GM10847 (cell line): Measurements from ENCODE around the gene S1PR2.
A peak's percentile ranks its signal among the peaks of the same experiment; 100 is the strongest.

Experiments used
- POLR2A ChIP-seq: IDR thresholded peaks from 2 replicates; pipeline ENCODE4 v1.6.1; 2011; ENCODE audit not compliant: insufficient read length; ENCODE audit errors: extremely low read depth

S1PR2 gene

GRCh38 chr19:10211691-10212090 is 19.4 kb downstream of the S1PR2 start:
- TF ChIP-seq POLR2A: no peak

DNA sequence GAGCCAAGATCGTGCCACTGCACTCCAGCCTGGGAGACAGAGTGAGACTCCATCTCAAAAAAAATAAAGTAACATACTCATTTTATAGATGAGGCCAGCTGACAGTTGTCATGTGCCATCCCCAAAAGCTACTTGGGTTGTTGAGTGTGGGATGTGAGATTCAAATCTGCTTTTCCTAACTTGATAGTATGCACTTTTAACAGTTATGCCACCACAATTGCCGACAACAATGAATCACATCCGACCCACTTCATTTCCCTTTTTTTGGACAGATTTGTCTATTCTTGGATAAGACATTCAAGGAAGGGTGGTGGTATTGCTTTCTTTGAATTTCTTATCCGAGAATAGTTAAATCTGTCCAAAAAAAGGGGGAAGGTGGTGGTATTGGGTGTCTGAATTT is 20.1 kb downstream of the S1PR2 start:
- TF ChIP-seq POLR2A: no peak

DNA sequence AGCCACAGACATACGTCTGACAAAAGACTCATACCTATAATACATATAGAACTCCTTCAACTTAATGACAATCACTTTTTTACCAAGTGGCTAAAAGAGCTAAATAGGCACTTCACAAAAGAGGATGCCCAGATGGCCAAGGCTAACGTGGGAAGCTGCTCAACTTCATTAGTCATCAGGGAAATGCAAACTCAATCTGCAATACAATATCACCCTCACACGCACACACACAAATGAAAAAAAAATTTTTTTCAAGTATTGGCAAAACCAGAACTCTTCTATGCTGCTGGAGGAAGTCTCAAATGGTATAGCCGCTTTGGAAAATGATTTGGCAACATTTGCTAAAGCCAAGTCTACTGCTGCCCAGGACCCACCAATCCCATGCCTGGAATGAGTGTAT is 21.8 kb downstream of the S1PR2 start:
- TF ChIP-seq POLR2A: no peak

DNA sequence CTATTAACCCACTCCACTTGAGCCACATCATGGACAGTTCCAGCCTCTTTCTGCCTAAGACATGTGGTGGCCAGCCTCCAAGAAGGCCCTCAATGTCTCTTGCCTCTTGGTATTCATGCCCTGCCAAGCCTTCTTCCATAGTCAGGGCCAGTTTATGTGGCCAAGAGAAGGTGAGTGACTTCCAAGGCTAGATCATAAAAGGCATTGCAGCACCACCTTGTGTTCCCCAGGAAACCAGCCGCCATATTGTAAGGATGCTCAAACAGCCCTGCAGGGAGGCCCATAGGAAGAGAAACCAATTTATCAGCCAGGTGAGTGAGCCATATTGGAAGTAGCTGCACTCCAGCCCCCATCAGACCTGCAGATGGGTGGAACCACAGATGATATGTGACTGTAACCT is 24.1 kb downstream of the S1PR2 start:
- no peak for TF ChIP-seq POLR2A

- no peak for TF ChIP-seq POLR2A
Measured at GRCh38 chr19:10206226-10206885, 24.8 kb downstream of the S1PR2 start.

DNA sequence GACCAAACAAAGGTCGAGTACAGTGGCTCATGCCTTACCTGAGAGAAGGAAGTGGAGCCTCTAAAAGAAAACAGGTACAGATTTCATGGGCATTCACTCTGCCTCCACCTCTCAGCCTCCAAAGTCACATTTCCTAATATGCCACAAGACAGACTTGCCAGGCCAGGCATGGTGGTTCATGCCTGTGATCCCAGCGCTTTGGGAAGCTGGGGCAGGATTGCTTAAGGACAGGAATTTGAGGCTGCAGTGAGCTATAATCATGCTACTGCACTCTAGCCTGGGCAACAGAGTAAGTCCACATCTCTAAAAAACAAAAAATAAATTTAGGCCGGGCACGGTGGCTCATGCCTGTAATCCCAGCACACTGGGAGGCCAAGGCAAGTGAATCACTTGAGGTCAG is 25.5 kb downstream of the S1PR2 start:
- TF ChIP-seq POLR2A: no peak

DNA sequence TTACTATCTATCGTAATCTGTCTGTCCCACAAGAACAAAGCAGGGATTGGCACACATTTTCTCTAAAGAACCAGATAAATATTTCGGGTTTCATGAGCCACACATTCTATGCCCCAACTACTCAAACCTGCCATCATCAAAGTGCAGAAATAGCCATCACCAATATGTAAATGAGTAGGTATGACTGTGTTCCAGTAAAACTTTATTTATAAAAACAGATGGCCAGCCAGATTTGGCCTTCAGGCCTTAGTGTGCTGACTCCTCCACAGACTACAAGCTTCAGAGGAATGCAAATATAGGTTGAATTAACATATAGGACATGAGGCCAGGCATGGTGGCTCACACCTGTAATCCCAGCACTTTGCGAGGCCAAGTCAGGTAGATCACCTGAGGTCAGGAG is 27.4 kb downstream of the S1PR2 start:
- TF ChIP-seq POLR2A: no peak

DNA sequence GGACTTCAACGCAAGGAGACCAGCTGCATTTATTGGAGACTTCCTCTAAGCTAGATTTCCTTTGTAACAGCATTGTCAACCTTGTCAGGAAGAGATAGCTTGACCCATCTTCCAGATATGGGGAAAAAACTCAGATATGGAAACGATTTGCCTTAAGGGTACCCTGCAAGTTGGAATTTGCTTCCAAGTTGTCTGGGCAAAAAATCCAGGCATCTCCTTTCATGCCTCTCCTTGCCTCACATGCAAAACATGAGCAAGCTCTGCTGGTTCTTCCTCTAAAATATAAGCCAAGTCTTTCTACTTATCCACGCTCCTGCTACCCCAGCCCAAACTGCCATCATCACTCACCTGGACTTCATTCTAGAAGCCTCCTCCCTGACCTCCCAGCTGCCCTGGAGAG is 30.0 kb downstream of the S1PR2 start:
- no peak for TF ChIP-seq POLR2A

GRCh38 chr19:10195199-10195519 is 36.0 kb downstream of the S1PR2 start:
- no peak for TF ChIP-seq POLR2A

- peak; percentile 96 for TF ChIP-seq POLR2A
Measured at GRCh38 chr19:10194500-10195198, 36.5 kb downstream of the S1PR2 start, which contains the start of gene DNMT1. TSS of gene DNMT1 (minus strand) at chr19:10194953. CDS start at chr19:10194899, 54 bp downstream.

DNA sequence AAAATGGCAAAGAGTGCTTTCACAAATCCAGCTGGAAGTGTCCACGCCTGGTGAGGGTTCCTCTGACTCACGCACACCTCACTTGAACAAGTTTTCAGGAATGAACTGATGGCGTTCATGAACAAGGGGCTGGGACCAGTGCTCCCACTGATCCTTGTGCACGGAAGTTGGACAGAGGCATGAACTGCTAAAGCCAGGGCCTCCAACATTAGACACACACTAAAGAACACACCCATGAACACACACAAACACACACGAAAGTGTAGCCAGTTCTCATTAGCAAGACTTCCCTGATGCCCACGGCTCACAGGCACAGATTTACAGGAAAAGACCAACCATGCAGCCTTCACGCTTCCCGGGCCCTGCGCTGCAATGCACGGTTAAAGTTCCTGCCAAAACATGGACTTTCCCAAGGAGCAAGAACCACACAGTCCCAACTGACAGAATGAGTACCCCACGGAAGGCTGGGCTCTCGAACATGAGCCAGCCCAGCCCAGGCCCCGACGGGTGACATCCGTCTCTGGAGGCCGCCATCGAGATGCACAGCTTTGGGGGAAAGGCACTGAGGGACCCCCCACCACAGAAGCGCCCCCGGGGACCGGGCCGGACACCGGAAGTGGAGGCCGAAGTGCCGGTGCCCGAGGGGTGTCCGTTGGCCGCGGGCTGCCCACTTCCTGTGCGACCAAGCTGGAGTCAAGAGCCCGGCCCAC is 37.2 kb downstream of the S1PR2 start:
- TF ChIP-seq POLR2A: no peak

DNA sequence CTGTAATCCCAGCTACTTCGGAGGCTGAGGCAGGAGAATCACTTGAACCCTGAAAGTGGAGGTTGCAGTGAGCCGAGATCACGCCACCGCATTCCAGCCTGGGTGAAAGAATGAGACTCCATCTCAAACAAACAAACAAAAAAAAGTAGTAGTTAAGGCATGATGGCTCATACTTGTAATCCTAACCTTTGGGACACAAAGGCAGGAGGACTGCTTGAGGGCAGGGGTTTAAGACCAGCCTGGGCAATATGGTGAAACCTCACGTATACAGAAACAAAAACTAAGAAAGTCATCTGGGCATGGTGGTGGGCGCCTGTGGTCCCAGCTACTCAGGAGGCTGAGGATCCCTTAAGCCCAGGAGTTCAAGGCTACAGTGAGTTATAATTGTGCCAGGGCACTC is 38.2 kb downstream of the S1PR2 start:
- TF ChIP-seq POLR2A: no peak

DNA sequence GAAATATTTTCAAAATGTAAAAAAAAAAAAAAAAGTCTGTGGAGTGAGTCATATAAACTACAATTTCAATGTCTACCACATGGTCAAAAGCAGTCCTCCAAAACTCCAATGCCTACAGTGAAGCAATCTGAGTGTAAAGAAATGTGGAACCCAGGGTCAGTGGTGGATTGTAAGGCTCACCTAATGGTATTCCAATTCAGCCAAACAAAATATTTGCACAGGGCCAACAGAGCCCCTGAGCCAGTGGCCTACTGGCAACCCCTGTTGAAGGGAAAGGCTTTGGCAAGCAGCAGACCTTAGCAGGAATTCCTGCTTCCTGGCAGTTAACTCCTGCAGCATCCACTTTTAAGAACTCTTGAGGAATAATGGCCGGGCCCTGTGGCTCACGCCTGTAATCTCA is 39.8 kb downstream of the S1PR2 start:
- no peak for TF ChIP-seq POLR2A

- TF ChIP-seq POLR2A: no peak
Measured at GRCh38 chr19:10190026-10190425, 41.1 kb downstream of the S1PR2 start.

GRCh38 chr19:10189616-10190015 is 41.5 kb downstream of the S1PR2 start:
- no peak for TF ChIP-seq POLR2A

DNA sequence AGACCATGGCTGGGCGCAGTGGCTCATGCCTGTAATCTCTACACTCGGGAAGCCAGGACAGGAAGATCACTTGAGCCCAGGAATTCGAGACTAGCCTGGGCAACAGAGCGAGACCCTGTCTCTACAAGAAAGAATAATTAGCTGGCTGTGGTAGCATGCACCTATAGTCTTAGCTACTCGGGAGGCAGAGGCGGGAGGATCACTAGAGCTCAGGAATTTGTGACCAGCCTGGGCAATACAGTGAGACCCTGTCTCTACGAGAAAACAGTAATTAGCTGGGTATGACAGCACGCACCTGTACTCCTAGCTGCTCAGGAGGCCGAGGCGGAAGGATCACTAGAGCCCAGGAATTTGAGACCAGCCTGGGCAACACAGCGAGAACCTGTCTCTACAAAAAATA is 43.8 kb downstream of the S1PR2 start:
- no peak for TF ChIP-seq POLR2A
